GM13977 (cell line): Measurements from ENCODE around the gene KMT2A.
"Not testable (repeated sequence)": the region's sequence is repeated elsewhere in the genome, so short reads cannot be mapped to it uniquely, and the experiment has no call there.

Experiments
- DNase-seq: peaks from one replicate; pipeline ENCODE4 v3.0.0; 2012; ENCODE audit warnings: low spot score
- in situ Hi-C: fragments of 300-500 bp; cut with MboI; formaldehyde crosslinking; loops from one replicate; pipeline ENCODE4 v1.12.0; 2022; ENCODE audit warnings: low sequenced_read_pairs, low pct_unique_long_range_greater_than_20kb, mixed read lengths, inconsistent platforms; ENCODE audit not compliant: unreplicated experiment
- TF ChIP-seq, protein P1 (sequence below): IDR thresholded peaks from 2 replicates; pipeline ENCODE4 v1.5.1; 2012; ENCODE audit warnings: mild to moderate bottlenecking, control low read depth; ENCODE audit not compliant: insufficient read depth; ENCODE audit errors: extremely low read depth, missing control alignments

KMT2A gene

GRCh38 chr11:118560806-118561205, 124.5 kb downstream of the KMT2A start:
- TF ChIP-seq, protein P1, sequence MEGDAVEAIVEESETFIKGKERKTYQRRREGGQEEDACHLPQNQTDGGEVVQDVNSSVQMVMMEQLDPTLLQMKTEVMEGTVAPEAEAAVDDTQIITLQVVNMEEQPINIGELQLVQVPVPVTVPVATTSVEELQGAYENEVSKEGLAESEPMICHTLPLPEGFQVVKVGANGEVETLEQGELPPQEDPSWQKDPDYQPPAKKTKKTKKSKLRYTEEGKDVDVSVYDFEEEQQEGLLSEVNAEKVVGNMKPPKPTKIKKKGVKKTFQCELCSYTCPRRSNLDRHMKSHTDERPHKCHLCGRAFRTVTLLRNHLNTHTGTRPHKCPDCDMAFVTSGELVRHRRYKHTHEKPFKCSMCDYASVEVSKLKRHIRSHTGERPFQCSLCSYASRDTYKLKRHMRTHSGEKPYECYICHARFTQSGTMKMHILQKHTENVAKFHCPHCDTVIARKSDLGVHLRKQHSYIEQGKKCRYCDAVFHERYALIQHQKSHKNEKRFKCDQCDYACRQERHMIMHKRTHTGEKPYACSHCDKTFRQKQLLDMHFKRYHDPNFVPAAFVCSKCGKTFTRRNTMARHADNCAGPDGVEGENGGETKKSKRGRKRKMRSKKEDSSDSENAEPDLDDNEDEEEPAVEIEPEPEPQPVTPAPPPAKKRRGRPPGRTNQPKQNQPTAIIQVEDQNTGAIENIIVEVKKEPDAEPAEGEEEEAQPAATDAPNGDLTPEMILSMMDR: no peak
- DNase-seq: no peak
- in situ Hi-C loops: no loop called here

DNA sequence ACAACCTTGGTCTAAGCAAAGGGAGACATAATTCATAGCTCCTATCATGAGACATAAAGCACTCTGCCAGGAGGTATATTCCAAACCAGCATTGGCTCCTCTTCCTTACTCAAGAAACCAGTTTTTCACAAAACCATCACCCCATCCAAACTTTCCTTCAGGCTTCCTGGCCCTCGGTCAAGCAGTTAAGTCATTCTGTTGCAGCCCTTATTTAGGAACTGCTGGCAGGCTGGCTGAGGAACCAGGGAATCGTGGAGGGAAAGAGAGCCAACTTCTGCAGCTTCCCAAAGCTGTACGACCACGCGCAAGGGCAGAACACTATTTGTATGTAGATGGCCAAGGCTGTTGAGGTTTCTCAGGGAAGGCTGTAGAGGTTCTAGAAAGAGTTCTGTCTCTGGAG, 128.8 kb downstream of the KMT2A start:
- TF ChIP-seq, protein P1: no peak
- DNase-seq: no peak
- in situ Hi-C loops: no loop called here

DNA sequence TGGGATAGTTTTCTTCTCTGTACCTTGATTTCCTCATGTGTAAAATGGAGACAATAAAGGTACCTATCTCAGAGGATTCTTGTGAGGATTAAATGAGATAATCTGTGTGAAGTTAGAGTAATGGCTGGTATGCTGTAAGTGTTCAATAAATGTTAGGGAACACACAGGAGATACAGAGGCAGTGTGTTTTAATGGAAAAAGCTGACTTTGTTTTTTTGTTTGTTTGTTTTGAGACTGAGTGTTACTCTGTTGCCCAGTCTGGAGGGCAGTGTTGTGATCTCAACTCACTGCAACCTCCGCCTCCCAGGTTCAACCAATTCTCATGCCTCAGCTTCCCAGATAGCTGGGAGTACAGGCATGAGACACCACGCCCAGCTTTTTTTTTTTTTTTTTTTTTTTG, 133.4 kb downstream of the KMT2A start:
- TF ChIP-seq, protein P1: no peak
- no peak for DNase-seq
- in situ Hi-C loops: no loop called here

DNA sequence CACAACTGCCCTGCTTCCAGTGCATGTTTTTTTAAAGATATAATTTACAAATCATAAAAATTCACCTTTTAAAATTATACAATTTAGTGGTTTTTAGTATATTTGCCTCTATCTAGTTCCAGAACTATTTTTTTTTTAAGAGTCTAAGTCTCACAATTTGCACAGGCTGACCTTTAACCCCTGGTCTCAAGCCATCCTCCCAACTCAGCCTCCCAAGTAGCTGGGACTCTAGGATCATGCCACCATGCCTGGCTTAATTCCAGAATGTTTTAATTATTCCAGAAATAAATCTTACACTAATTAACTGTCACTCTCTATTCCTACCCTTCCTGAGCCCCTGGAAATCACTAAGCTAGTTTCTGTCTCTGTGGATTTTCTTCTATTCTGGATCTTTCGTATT, 134.5 kb downstream of the KMT2A start:
- in situ Hi-C loops: no loop called here

DNA sequence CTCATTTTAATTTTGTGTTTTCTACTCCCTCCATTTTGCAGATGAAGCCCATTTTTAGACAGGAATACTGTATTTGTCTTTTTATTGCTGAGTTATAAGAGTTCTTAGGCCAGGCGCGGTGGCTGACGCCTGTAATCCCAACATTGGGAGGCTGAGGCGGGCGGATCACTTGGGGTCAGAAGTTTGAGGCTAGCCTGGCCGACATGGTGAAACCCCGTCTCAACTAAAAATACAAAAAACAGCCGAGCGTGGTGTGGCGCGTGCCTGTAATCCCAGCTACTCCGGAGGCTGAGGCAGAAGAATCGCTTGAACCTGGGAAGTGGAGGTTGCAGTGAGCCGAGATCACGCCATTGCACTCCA, 135.4 kb downstream of the KMT2A start:
- in situ Hi-C loops, DNase-seq: not testable (repeated sequence)

More for the DNA sequence above, 134.5 kb downstream of the KMT2A start:
- no peak for DNase-seq
- TF ChIP-seq, protein P1: no peak

GRCh38 chr11:118572061-118572980, 136.0 kb downstream of the KMT2A start, which contains the start of gene ARCN1:
ARCN1 (plus strand) TSS chr11:118572409; CDS start chr11:118572548, 139 bp downstream.
- peak; percentile 85 for DNase-seq
- TF ChIP-seq, protein P1: no peak
- in situ Hi-C loops: no loop called here

GRCh38 chr11:118572981-118573550, 136.8 kb downstream of the KMT2A start:
- DNase-seq: peak; percentile 33
- in situ Hi-C loops: no loop called here
- TF ChIP-seq, protein P1: no peak
